OCI-LY7 (cell line): ENCODE measurements around the gene HTRA1. TPM values are rescaled to one million over a fixed set of nuclear protein-coding genes. Genes with fewer than 3 reads are reported as not detected.

ENCODE experiments used
- BruUV-seq: library from RNA; stranded (reverse); fragments of 400-500 nt; replicated peaks from 2 replicates; lab custom pipeline; 2021; lab: Mats Ljungman, UMichigan
- CTCF ChIA-PET: fragments of 300-600 bp; sonication (Branson Sonifier 250); formaldehyde crosslinking; loops from one replicate; lab custom pipeline; 2022; ENCODE audit warnings: antibody characterized with exemption; ENCODE audit not compliant: unreplicated experiment; lab: Charles Lee
- POLR2A ChIA-PET: fragments of 300-600 bp; sonication (Branson Sonifier 250); formaldehyde crosslinking; loops from one replicate; lab custom pipeline; 2022; ENCODE audit warnings: antibody characterized with exemption; lab: Charles Lee
- DNase-seq: peaks from one replicate; pipeline ENCODE4 v3.0.0-alpha.2; 2015; ENCODE audit warnings: low spot score
- H2AFZ ChIP-seq: fragments of 200-600 bp; sonication (generic), shearing (Covaris generic); 2 replicates; pipeline ENCODE4 v1.6.1; 2014; ENCODE audit warnings: mild to moderate bottlenecking, antibody characterized with exemption, low read length, moderate library complexity
- H3K27ac ChIP-seq: fragments of 200-600 bp; sonication (generic); 2 replicates; pipeline ENCODE4 v1.5.1; 2014; ENCODE audit warnings: mixed run types, low read depth, mild to moderate bottlenecking, moderate library complexity, low read length, inconsistent platforms; ENCODE audit not compliant: poor library complexity, severe bottlenecking
- H3K36me3 ChIP-seq: fragments of 200-600 bp; sonication (generic); 2 replicates; pipeline ENCODE4 v1.6.1; 2014; ENCODE audit warnings: mild to moderate bottlenecking, antibody characterized with exemption, low read length, moderate library complexity, mixed read lengths; ENCODE audit not compliant: insufficient read depth
- H3K4me1 ChIP-seq: fragments of 200-600 bp; sonication (generic); 2 replicates; pipeline ENCODE4 v1.5.1; 2014; ENCODE audit warnings: mild to moderate bottlenecking, low read length; ENCODE audit not compliant: insufficient read depth, poor library complexity, severe bottlenecking
- H3K4me2 ChIP-seq: fragments of 200-600 bp; sonication (generic); 2 replicates; pipeline ENCODE4 v1.6.1; 2014; ENCODE audit warnings: mild to moderate bottlenecking, low read length
- H3K4me3 ChIP-seq: fragments of 200-600 bp; sonication (generic); 2 replicates; pipeline ENCODE4 v1.5.1; 2014; ENCODE audit warnings: mild to moderate bottlenecking, low read depth, low read length; ENCODE audit not compliant: poor library complexity, severe bottlenecking
- H3K79me2 ChIP-seq: fragments of 200-600 bp; sonication (generic); 2 replicates; pipeline ENCODE4 v1.6.1; 2016; ENCODE audit warnings: low read depth, mild to moderate bottlenecking, low read length, moderate library complexity, mixed read lengths; ENCODE audit not compliant: insufficient read depth
- H3K9me2 ChIP-seq: fragments of 200-600 bp; sonication (generic); 2 replicates; pipeline ENCODE4 v1.6.1; 2016; ENCODE audit warnings: mild to moderate bottlenecking, low read length, mixed read lengths; ENCODE audit not compliant: insufficient read depth
- H3K9me3 ChIP-seq: fragments of 200-600 bp; sonication (generic); 2 replicates; pipeline ENCODE4 v1.6.1; 2014; ENCODE audit warnings: mild to moderate bottlenecking, mixed run types, low read length, mixed read lengths
- H4K20me1 ChIP-seq: fragments of 200-600 bp; sonication (generic); 2 replicates; pipeline ENCODE4 v1.6.1; 2014; ENCODE audit warnings: mild to moderate bottlenecking, antibody characterized with exemption, low read length, moderate library complexity, mixed read lengths; ENCODE audit not compliant: insufficient read depth
- EZH2phosphoT487 ChIP-seq: fragments of 200-600 bp; sonication (generic); IDR thresholded peaks from 2 replicates; pipeline ENCODE4 v1.6.1; 2018; ENCODE audit warnings: low read depth, borderline replicate concordance, mild to moderate bottlenecking, mixed run types, antibody characterized with exemption, low read length, moderate library complexity, mixed read lengths
- intact Hi-C: fragments of 100-400 bp; cut with micrococcal nuclease; formaldehyde crosslinking; loops from one replicate; pipeline ENCODE4 v1.10.0; 2022; ENCODE audit not compliant: unreplicated experiment
- total RNA-seq, 2 experiments: library from RNA; depleted of rRNA in 1 of 2; stranded (reverse); fragments of >200 nt in 1 of 2; shearing (Covaris generic) in 1 of 2; gene quantifications; 2 replicates each; pipeline ENCODE4 v1.2.3, GENCODE V29; 2014 to 2022
- TF ChIP-seq, protein P1 (sequence below): fragments of 200-600 bp; sonication (generic); conservative IDR thresholded peaks from 2 replicates; pipeline ENCODE4 v1.5.1; 2014; ENCODE audit warnings: mild to moderate bottlenecking, antibody characterized with exemption, low read length, moderate library complexity, mixed read lengths

The HTRA1 gene
- total RNA-seq, 2 experiments from 2014 or later, result not detected

DNA sequence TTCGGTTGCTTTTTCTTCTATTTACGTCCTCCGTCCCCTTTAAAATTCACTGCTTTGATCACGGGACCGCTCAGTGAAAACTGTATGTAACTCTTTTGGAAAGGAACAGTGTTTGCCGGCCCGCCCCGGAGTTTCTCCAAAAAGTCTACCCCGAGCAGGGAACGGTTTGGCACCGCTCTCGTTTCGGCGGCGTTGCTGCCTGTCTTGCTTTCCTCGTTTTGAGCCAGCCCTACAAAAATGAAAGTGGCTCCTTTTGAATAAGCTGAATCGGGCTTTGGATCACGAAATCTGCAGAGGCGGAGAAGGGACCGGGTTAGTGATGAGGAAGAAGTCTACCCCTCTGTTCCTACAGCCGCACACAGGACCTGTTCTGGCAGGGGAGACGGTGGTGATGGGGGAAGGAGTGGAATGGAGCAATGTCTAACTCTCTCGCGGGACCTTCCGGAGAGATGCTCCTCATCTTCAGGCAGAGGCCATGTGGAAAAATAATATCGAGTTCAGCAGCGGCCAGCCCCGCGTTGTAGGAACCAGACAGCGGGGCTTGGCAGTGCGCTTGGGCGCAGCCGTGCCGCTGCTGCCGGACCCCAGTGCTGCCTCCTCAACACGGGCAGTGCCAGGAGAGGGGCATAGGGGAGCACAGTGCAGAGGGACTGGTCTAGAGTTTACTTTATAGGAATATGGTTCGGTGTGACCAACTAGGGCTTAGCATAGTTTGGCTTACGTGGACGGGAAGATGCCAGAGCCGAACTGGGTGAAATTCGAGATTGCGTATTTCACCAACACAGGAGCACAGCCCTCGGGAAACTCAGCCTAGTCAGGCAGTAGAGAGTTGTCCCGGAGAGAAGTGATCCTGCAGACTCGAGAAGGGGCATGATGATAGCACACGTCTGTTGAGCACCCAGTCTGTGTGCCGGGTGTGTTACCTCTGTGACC is 1.4 kb downstream of the HTRA1 start:
- CTCF ChIA-PET, result no interaction called here
- BruUV-seq, result no TSS peak
- H3K4me2 ChIP-seq, result no peak overlapping the region

DNA sequence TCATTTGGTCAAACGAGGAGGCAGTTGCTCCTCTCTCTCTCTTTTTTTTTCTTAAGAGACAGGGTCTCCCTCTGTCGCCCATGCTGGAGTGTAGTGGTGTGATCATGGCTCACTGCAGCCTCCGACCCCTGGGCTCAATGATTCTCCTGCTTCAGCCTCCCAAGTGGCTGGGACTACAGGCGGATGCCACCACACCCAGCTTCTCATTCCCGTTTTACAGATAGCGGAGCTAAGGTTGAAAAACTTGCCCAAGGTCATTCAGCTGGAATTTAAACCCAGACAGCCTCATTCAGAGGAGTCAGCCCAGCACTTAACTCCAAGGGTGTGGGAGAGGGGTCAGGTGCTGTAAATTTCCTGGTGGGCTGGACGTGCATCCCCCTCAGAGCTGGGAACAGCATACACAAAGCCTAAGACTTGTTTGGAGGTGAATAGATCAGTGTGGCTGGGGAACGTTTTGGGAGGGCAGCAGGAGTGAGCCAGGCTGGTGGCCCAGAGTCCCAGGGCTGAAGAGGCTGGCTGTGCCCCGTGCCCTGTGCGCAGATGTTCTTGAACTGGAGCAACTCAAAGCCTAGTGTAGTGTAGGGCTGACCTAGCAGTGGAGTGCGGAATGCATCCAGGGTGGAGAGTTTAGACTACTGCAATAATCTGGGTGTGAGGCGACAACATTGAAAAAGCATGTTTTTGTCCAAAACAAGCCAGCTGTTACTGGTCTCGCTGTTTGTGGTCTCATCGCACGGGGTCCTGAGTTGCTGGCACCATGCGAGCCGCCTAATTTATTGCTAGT is 2.3 kb downstream of the HTRA1 start:
- CTCF ChIA-PET, result no interaction called here
- POLR2A ChIA-PET, result no interaction called here
- H3K36me3 ChIP-seq, result no peaks in the 10 kb centered on the region
- no peak overlapping the region for H2AFZ ChIP-seq
- intact Hi-C loops, result no loop called here
- H3K27ac ChIP-seq, result no peak overlapping the region
- DNase-seq, result no peak
- H3K4me3 ChIP-seq, result no peak overlapping the region
- BruUV-seq, result no TSS peak
- no peak overlapping the region for H3K4me2 ChIP-seq
- no peaks in the 10 kb centered on the region for H3K9me2 ChIP-seq
- no peaks in the 10 kb centered on the region for H3K79me2 ChIP-seq
- TF ChIP-seq EZH2phosphoT487, result no peak
- TF ChIP-seq, protein P1, sequence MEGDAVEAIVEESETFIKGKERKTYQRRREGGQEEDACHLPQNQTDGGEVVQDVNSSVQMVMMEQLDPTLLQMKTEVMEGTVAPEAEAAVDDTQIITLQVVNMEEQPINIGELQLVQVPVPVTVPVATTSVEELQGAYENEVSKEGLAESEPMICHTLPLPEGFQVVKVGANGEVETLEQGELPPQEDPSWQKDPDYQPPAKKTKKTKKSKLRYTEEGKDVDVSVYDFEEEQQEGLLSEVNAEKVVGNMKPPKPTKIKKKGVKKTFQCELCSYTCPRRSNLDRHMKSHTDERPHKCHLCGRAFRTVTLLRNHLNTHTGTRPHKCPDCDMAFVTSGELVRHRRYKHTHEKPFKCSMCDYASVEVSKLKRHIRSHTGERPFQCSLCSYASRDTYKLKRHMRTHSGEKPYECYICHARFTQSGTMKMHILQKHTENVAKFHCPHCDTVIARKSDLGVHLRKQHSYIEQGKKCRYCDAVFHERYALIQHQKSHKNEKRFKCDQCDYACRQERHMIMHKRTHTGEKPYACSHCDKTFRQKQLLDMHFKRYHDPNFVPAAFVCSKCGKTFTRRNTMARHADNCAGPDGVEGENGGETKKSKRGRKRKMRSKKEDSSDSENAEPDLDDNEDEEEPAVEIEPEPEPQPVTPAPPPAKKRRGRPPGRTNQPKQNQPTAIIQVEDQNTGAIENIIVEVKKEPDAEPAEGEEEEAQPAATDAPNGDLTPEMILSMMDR, result no peak
- H3K4me1 ChIP-seq, result no peaks in the 10 kb centered on the region
- H4K20me1 ChIP-seq, result no peaks in the 10 kb centered on the region
- no peaks in the 10 kb centered on the region for H3K9me3 ChIP-seq

More for the DNA sequence above, 1.4 kb downstream of the HTRA1 start:
- H4K20me1 ChIP-seq, result no peaks in the 10 kb centered on the region
- no peaks in the 10 kb centered on the region for H3K79me2 ChIP-seq
- POLR2A ChIA-PET, result no interaction called here
- no peaks in the 10 kb centered on the region for H3K9me3 ChIP-seq
- H3K27ac ChIP-seq, result no peak overlapping the region
- intact Hi-C loops, result no loop called here
- DNase-seq, result no peak
- no peaks in the 10 kb centered on the region for H3K36me3 ChIP-seq
- H3K4me1 ChIP-seq, result no peaks in the 10 kb centered on the region
- no peaks in the 10 kb centered on the region for H3K9me2 ChIP-seq
- TF ChIP-seq, protein P1, result no peak
- TF ChIP-seq EZH2phosphoT487, result no peak
- no peak overlapping the region for H3K4me3 ChIP-seq
- no peak overlapping the region for H2AFZ ChIP-seq
